HepG2 (cell line): Measurements from ENCODE around the gene SLC22A4. TPM values are rescaled to one million over a fixed set of nuclear protein-coding genes. Genes with fewer than 3 reads are reported as not detected.

Experiments
- EED ChIP-seq: sonication (generic); formaldehyde crosslinking; IDR thresholded peaks from 2 replicates; pipeline ENCODE4 v1.5.0; 2020; ENCODE audit warnings: mild to moderate bottlenecking, missing genetic modification reagents
- FIP1L1 ChIP-seq: fragments of 200-400 bp; formaldehyde crosslinking; IDR thresholded peaks from 2 replicates; pipeline ENCODE4 v1.6.1; 2018; ENCODE audit warnings: low read depth, mild to moderate bottlenecking, low read length, moderate library complexity, borderline replicate concordance; ENCODE audit not compliant: insufficient read depth
- FOSL2 ChIP-seq: sonication (generic); formaldehyde crosslinking; IDR thresholded peaks from 2 replicates; pipeline ENCODE4 v1.4.0; 2020; ENCODE audit warnings: missing genetic modification reagents
- GATAD1 ChIP-seq: IDR thresholded peaks from 2 replicates; pipeline ENCODE4 v1.6.1; 2016; ENCODE audit warnings: missing genetic modification reagents, missing compliant biosample characterization
- HES4 ChIP-seq: sonication (generic); formaldehyde crosslinking; IDR thresholded peaks from 2 replicates; pipeline ENCODE4 v1.9.0; 2021; ENCODE audit warnings: mild to moderate bottlenecking, missing genetic modification reagents, borderline replicate concordance
- MYNN ChIP-seq: sonication (generic); formaldehyde crosslinking; IDR thresholded peaks from 2 replicates; pipeline ENCODE4 v1.4.0; 2020; ENCODE audit warnings: mild to moderate bottlenecking, low read depth, missing genetic modification reagents
- RAD51 ChIP-seq: fragments of 450-650 bp; IDR thresholded peaks from 2 replicates; pipeline ENCODE4 v1.6.1; 2016; ENCODE audit warnings: borderline replicate concordance
- RXRB ChIP-seq: IDR thresholded peaks from 2 replicates; pipeline ENCODE4 v1.6.1; 2016; ENCODE audit warnings: borderline replicate concordance, missing genetic modification reagents, missing compliant biosample characterization
- SNAPC2 ChIP-seq: sonication (generic); formaldehyde crosslinking; IDR thresholded peaks from 2 replicates; pipeline ENCODE4 v1.8.1; 2022; ENCODE audit warnings: mild to moderate bottlenecking, missing genetic modification reagents
- YY1 ChIP-seq: IDR thresholded peaks from 2 replicates; pipeline ENCODE4 v1.6.1; 2011; ENCODE audit warnings: low read length, low read depth, moderate library complexity, mild to moderate bottlenecking; ENCODE audit not compliant: insufficient read depth, insufficient replicate concordance
- ZFP36L1 ChIP-seq: sonication (generic); formaldehyde crosslinking; IDR thresholded peaks from 2 replicates; pipeline ENCODE4 v1.8.0; 2022; ENCODE audit warnings: mild to moderate bottlenecking, missing genetic modification reagents, moderate library complexity
- ZMYM2 ChIP-seq: sonication (generic); formaldehyde crosslinking; IDR thresholded peaks from 2 replicates; pipeline ENCODE4 v1.8.0; 2022; ENCODE audit warnings: mild to moderate bottlenecking, missing genetic modification reagents
- ZNF431 ChIP-seq: sonication (generic); formaldehyde crosslinking; IDR thresholded peaks from 2 replicates; pipeline ENCODE4 v1.9.0; 2022; ENCODE audit warnings: missing genetic modification reagents, low read depth, mild to moderate bottlenecking, borderline replicate concordance
- polyA plus RNA-seq, 8 experiments: library from polyadenylated mRNA; depleted of rRNA in 3 of 8; stranded (reverse) in 7 of 8; unstranded in 1 of 8; fragments of >200 nt; fragmentation: Illumina TruSeq in 4 of 8; extraction: Trizol in 4 of 8; gene quantifications; 2 replicates each; pipeline versions ENCODE4 v1.2.1 to v1.2.3, GENCODE V29; 2011 to 2016; ENCODE audit warnings: low read depth in 4 of 8, missing spikeins in 1 of 8, mixed read lengths in 1 of 8; ENCODE audit not compliant: insufficient read depth in 1 of 8
- total RNA-seq, 5 experiments: library from RNA; depleted of rRNA; stranded (reverse); fragments of >200 nt; fragmentation: Illumina TruSeq; extraction: Trizol; gene quantifications; 2 replicates each; pipeline ENCODE4 v1.2.3, GENCODE V29; 2016; ENCODE audit warnings: low read depth in 1 of 5
- TF ChIP-seq, protein P1 (sequence below): fragments of 450-650 bp; IDR thresholded peaks from 2 replicates; pipeline ENCODE4 v1.6.1; 2016
- TF ChIP-seq, protein P2 (sequence below): IDR thresholded peaks from 2 replicates; pipeline ENCODE4 v1.6.1; 2012; ENCODE audit warnings: inconsistent platforms
- TF ChIP-seq, protein P3 (sequence below): sonication (generic); formaldehyde crosslinking; IDR thresholded peaks from 2 replicates; pipeline ENCODE4 v1.4.0; 2020; ENCODE audit warnings: missing genetic modification reagents
- TF ChIP-seq, protein P4 (sequence below): sonication (generic); formaldehyde crosslinking; IDR thresholded peaks from 2 replicates; pipeline ENCODE4 v1.5.1; 2020; ENCODE audit warnings: mild to moderate bottlenecking, moderate library complexity, missing genetic modification reagents
- TF ChIP-seq, protein P5 (sequence below): sonication (generic); formaldehyde crosslinking; conservative IDR thresholded peaks from 2 replicates; pipeline ENCODE4 v1.4.0; 2020; ENCODE audit warnings: mild to moderate bottlenecking, missing genetic modification reagents, moderate library complexity

The SLC22A4 gene
- total and polyA plus RNA-seq, 2 of the 13 experiments (the other 11 are each of a cell fraction or from before 2014, with no cell fraction given): 0.33 to 0.62 TPM

DNA sequence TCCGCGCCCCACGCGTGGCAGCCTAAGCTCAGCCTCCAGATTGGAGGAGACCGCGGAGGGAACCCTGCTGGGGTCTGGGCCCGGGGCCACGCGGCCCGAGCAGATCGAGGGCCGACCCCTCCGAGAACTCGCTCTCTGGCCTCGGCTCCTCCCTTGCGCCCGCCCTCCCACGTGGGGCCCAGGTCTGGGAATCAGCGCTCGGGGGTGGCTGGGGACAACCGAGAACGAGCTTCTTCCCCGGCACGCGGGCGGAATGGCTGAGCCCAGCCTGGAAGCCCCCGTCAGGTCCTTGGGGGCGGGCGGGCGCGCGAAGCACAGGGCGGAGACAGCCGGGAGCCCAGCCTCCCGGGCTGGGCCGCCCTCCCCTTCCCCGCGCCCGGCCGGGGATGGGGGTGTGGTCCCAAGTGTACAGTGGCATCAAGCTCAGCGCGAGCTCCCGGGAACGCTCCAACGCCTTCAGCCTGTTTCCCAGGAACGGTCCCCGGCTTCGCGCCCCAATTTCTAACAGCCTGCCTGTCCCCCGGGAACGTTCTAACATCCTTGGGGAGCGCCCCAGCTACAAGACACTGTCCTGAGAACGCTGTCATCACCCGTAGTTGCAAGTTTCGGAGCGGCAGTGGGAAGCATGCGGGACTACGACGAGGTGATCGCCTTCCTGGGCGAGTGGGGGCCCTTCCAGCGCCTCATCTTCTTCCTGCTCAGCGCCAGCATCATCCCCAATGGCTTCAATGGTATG is at the start of gene SLC22A4 (continued):
- TF ChIP-seq, protein P1, sequence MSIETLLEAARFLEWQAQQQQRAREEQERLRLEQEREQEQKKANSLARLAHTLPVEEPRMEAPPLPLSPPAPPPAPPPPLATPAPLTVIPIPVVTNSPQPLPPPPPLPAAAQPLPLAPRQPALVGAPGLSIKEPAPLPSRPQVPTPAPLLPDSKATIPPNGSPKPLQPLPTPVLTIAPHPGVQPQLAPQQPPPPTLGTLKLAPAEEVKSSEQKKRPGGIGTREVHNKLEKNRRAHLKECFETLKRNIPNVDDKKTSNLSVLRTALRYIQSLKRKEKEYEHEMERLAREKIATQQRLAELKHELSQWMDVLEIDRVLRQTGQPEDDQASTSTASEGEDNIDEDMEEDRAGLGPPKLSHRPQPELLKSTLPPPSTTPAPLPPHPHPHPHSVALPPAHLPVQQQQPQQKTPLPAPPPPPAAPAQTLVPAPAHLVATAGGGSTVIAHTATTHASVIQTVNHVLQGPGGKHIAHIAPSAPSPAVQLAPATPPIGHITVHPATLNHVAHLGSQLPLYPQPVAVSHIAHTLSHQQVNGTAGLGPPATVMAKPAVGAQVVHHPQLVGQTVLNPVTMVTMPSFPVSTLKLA: peak; percentile 41; the same call in 1 of the 2 replicates
- 0 out of 2 replicates have a peak, but pooled peaks have one; percentile 51 for TF ChIP-seq MYNN
- TF ChIP-seq RXRB (CRISPR knock-in tag): peak; percentile 59
- no peak for TF ChIP-seq FIP1L1
- TF ChIP-seq EED (CRISPR knock-in tag): no peak
- TF ChIP-seq, protein P2, sequence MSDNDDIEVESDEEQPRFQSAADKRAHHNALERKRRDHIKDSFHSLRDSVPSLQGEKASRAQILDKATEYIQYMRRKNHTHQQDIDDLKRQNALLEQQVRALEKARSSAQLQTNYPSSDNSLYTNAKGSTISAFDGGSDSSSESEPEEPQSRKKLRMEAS: peak; percentile 92
- no peak; the same call in 1 of the 2 replicates for TF ChIP-seq FOSL2 (CRISPR knock-in tag)
- peak; percentile 71 for TF ChIP-seq YY1
- TF ChIP-seq ZFP36L1 (CRISPR knock-in tag): peak; percentile 55; the same call in 1 of the 2 replicates
- TF ChIP-seq HES4 (CRISPR knock-in tag): peak; percentile 84
- TF ChIP-seq SNAPC2 (CRISPR knock-in tag): 0 out of 2 replicates have a peak, but pooled peaks have one; percentile 43
- peak; percentile 84; the same call in 1 of the 2 replicates for TF ChIP-seq ZNF431
- peak; percentile 59; the same call in 1 of the 2 replicates for TF ChIP-seq GATAD1 (CRISPR knock-in tag)
- TF ChIP-seq ZMYM2: peak; percentile 45; the same call in 1 of the 2 replicates
- TF ChIP-seq RAD51: peak; percentile 43; the same call in 1 of the 2 replicates
- TF ChIP-seq, protein P3, sequence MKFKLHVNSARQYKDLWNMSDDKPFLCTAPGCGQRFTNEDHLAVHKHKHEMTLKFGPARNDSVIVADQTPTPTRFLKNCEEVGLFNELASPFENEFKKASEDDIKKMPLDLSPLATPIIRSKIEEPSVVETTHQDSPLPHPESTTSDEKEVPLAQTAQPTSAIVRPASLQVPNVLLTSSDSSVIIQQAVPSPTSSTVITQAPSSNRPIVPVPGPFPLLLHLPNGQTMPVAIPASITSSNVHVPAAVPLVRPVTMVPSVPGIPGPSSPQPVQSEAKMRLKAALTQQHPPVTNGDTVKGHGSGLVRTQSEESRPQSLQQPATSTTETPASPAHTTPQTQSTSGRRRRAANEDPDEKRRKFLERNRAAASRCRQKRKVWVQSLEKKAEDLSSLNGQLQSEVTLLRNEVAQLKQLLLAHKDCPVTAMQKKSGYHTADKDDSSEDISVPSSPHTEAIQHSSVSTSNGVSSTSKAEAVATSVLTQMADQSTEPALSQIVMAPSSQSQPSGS (CRISPR knock-in tag): peak; percentile 63
- TF ChIP-seq, protein P4, sequence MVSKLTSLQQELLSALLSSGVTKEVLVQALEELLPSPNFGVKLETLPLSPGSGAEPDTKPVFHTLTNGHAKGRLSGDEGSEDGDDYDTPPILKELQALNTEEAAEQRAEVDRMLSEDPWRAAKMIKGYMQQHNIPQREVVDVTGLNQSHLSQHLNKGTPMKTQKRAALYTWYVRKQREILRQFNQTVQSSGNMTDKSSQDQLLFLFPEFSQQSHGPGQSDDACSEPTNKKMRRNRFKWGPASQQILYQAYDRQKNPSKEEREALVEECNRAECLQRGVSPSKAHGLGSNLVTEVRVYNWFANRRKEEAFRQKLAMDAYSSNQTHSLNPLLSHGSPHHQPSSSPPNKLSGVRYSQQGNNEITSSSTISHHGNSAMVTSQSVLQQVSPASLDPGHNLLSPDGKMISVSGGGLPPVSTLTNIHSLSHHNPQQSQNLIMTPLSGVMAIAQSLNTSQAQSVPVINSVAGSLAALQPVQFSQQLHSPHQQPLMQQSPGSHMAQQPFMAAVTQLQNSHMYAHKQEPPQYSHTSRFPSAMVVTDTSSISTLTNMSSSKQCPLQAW: no peak
- TF ChIP-seq, protein P5, sequence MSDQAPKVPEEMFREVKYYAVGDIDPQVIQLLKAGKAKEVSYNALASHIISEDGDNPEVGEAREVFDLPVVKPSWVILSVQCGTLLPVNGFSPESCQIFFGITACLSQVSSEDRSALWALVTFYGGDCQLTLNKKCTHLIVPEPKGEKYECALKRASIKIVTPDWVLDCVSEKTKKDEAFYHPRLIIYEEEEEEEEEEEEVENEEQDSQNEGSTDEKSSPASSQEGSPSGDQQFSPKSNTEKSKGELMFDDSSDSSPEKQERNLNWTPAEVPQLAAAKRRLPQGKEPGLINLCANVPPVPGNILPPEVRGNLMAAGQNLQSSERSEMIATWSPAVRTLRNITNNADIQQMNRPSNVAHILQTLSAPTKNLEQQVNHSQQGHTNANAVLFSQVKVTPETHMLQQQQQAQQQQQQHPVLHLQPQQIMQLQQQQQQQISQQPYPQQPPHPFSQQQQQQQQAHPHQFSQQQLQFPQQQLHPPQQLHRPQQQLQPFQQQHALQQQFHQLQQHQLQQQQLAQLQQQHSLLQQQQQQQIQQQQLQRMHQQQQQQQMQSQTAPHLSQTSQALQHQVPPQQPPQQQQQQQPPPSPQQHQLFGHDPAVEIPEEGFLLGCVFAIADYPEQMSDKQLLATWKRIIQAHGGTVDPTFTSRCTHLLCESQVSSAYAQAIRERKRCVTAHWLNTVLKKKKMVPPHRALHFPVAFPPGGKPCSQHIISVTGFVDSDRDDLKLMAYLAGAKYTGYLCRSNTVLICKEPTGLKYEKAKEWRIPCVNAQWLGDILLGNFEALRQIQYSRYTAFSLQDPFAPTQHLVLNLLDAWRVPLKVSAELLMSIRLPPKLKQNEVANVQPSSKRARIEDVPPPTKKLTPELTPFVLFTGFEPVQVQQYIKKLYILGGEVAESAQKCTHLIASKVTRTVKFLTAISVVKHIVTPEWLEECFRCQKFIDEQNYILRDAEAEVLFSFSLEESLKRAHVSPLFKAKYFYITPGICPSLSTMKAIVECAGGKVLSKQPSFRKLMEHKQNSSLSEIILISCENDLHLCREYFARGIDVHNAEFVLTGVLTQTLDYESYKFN (CRISPR knock-in tag): peak; percentile 55; the same call in 1 of the 2 replicates
